Measurements from ENCODE around the gene BCL7C. TPM values are rescaled to one million over a fixed set of nuclear protein-coding genes. Genes with fewer than 3 reads are reported as not detected.

BCL7C gene
- total RNA-seq, 3 donors from 2014 or later (not counting 1 experiment from before 2014, with no cell fraction given): 25.1 to 28.5 (median 27.4) TPM

DNA sequence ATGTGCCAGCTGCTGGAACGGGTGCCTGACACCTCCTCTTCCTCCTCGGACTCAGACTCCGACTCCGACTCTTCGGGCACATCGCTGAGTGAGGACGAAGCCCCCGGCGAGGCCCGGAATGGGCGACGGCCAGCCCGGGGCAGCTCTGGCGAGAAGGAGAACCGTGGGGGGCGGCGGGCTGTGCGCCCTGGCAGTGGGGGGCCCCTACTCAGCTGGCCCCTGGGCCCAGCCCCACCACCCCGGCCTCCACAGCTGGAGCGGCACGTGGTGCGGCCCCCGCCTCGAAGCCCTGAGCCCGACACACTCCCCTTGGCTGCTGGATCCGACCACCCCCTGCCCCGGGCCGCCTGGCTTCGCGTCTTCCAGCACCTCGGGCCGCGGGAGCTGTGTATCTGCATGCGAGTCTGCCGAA is 36.3 kb upstream of the BCL7C start:
- WGBS (ENCODE audit: insufficient coverage): 97% methylated on average over 35 of the region's 35 CpGs
- no peaks in the 10 kb centered on the region for H3K27me3 Mint-ChIP-seq (ENCODE audit: low read depth in 2 of 2)
- H3K4me1 Mint-ChIP-seq: peaks cover 11 to 18% of the 10 kb centered on the region in 2 donors
- peaks cover 5% of the 10 kb centered on the region for H3K36me3 ChIP-seq (ENCODE audit: control insufficient read depth, insufficient read depth, low read length)
- no peak overlapping the region for H3K4me3 Mint-ChIP-seq
- no peaks in the 10 kb centered on the region for H3K4me1 ChIP-seq (ENCODE audit: control insufficient read depth, insufficient read depth, low read length)
- H3K4me3 ChIP-seq (ENCODE audit: low read length): no peak overlapping the region
- ATAC-seq (no peak), DNase-seq (no peak)
- H3K9me3 Mint-ChIP-seq: no peaks in the 10 kb centered on the region
- TF ChIP-seq, protein P1, sequence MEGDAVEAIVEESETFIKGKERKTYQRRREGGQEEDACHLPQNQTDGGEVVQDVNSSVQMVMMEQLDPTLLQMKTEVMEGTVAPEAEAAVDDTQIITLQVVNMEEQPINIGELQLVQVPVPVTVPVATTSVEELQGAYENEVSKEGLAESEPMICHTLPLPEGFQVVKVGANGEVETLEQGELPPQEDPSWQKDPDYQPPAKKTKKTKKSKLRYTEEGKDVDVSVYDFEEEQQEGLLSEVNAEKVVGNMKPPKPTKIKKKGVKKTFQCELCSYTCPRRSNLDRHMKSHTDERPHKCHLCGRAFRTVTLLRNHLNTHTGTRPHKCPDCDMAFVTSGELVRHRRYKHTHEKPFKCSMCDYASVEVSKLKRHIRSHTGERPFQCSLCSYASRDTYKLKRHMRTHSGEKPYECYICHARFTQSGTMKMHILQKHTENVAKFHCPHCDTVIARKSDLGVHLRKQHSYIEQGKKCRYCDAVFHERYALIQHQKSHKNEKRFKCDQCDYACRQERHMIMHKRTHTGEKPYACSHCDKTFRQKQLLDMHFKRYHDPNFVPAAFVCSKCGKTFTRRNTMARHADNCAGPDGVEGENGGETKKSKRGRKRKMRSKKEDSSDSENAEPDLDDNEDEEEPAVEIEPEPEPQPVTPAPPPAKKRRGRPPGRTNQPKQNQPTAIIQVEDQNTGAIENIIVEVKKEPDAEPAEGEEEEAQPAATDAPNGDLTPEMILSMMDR (IDR thresholded peaks at IDR 0.05): no peak
- no peaks in the 10 kb centered on the region for H3K9me3 ChIP-seq (ENCODE audit: control insufficient read depth, insufficient read depth, low read length)
- no peaks in the 10 kb centered on the region for H3K36me3 Mint-ChIP-seq
- H3K27me3 ChIP-seq (ENCODE audit: control insufficient read depth, insufficient read depth, low read length): no peaks in the 10 kb centered on the region
- intact Hi-C loops (cut with micrococcal nuclease): no loop called here
- H3K27ac Mint-ChIP-seq: no peak overlapping the region
- no peak overlapping the region for H3K27ac ChIP-seq (ENCODE audit: low read length)

DNA sequence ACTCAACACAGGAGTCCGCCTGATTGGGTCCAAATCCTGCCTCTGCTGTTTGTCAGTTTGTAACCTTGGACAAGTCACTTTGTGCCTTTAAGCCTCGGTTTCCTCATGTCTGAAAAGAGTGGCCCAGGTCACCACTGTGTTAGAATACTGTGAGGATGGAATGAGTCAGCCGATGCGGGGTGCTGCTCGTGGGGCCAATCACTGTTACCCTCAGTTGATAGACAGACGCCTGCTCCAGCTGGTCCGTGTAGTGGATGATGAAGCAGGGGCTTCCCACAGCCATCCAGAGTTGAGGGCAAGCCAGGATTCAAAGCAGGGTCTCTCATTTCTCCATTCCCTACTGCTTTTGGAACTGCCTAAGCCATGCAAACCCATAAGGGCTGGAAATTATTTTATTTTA is 35.3 kb upstream of the BCL7C start:
- peaks cover 6% of the 10 kb centered on the region for H3K4me1 ChIP-seq (ENCODE audit: control insufficient read depth, insufficient read depth, low read length)
- Mint-ChIP-seq H3K27ac (no peak overlapping the region), H3K27me3 (ENCODE audit: low read depth in 2 of 2) (no peaks in the 10 kb centered on the region), H3K4me3 (no peak overlapping the region), H3K4me1 (peaks cover 4 to 21% of the 10 kb centered on the region in 2 donors), H3K9me3 (no peaks in the 10 kb centered on the region), H3K36me3 (no peaks in the 10 kb centered on the region)
- intact Hi-C loops (cut with micrococcal nuclease): no loop called here
- no peaks in the 10 kb centered on the region for H3K27me3 ChIP-seq (ENCODE audit: control insufficient read depth, insufficient read depth, low read length)
- 84% methylated on average over 7 of the region's 7 CpGs for WGBS (ENCODE audit: insufficient coverage)
- H3K27ac ChIP-seq (ENCODE audit: low read length): no peak overlapping the region
- no peaks in the 10 kb centered on the region for H3K9me3 ChIP-seq (ENCODE audit: control insufficient read depth, insufficient read depth, low read length)
- TF ChIP-seq, protein P1 (IDR thresholded peaks at IDR 0.05): no peak
- DNase-seq (no peak), ATAC-seq (no peak)
- peaks cover 5% of the 10 kb centered on the region for H3K36me3 ChIP-seq (ENCODE audit: control insufficient read depth, insufficient read depth, low read length)
- no peak overlapping the region for H3K4me3 ChIP-seq (ENCODE audit: low read length)

DNA sequence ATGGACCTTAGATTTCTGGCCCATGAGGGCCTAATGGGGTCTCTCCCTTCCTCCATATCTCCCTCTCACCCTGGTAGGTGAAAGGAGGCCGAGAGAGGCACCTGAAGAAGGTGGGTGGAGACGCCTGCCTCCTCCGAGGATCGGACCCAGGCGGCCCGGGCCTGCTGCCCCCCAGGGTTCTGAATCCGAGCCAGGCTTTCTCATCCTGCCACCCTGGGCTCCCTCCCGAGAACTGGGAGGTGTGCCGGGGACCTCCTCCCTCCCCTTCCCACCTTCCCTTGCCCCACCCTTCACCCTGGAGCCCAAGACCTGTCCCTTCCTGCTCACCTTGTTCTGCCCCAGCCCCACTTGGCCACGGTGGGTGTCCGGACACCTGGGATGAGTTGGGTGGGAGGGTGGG is 34.5 kb upstream of the BCL7C start:
- no peak overlapping the region for H3K27ac ChIP-seq (ENCODE audit: low read length)
- H3K36me3 ChIP-seq (ENCODE audit: control insufficient read depth, insufficient read depth, low read length): peaks cover 5% of the 10 kb centered on the region
- Mint-ChIP-seq H3K36me3 (no peaks in the 10 kb centered on the region), H3K4me1 (peaks cover 4 to 21% of the 10 kb centered on the region in 2 donors), H3K27me3 (ENCODE audit: low read depth in 2 of 2) (no peaks in the 10 kb centered on the region), H3K9me3 (no peaks in the 10 kb centered on the region), H3K27ac (no peak overlapping the region), H3K4me3 (no peak overlapping the region)
- ATAC-seq: no peak
- H3K9me3 ChIP-seq (ENCODE audit: control insufficient read depth, insufficient read depth, low read length): no peaks in the 10 kb centered on the region
- WGBS (ENCODE audit: insufficient coverage): 95% methylated on average over 9 of the region's 11 CpGs
- DNase-seq: no peak
- no peaks in the 10 kb centered on the region for H3K27me3 ChIP-seq (ENCODE audit: control insufficient read depth, insufficient read depth, low read length)
- TF ChIP-seq, protein P1 (IDR thresholded peaks at IDR 0.05): no peak
- H3K4me1 ChIP-seq (ENCODE audit: control insufficient read depth, insufficient read depth, low read length): peaks cover 11% of the 10 kb centered on the region
- intact Hi-C loops (cut with micrococcal nuclease): no loop called here
- no peak overlapping the region for H3K4me3 ChIP-seq (ENCODE audit: low read length)

DNA sequence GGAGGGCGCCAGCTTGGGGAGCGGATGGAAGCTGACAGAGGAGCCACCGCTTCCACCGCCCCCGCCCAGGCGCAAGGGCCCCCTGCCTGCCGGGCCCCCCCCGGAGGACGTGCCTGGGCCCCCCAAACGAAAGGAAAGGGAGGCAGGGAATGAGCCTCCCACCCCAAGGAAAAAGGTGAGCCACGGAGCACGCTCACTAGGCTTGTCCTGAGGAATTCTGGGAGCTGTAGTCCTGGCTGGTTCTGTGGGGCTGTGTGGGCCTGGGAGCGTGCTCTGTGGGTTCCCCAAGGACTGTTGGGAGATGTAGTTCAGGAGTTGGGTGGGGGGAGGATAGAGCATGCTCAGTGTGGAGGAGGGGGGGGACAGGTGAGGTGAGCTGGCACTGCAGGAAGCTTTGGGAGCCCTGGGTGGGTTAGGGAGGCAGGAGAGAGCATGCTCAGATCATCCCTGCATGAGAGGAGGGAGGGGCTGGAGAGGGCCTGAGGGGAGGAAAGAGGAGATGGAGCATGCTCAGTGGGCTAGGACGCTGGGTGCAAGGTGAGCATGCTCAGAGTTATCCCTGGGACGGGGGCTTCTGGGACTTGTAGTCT is 34.0 kb upstream of the BCL7C start:
- H3K4me3 ChIP-seq (ENCODE audit: low read length): no peak overlapping the region
- Mint-ChIP-seq H3K36me3 (no peaks in the 10 kb centered on the region), H3K4me3 (no peak overlapping the region), H3K27me3 (ENCODE audit: low read depth in 2 of 2) (no peaks in the 10 kb centered on the region), H3K9me3 (no peaks in the 10 kb centered on the region), H3K27ac (no peak overlapping the region), H3K4me1 (peaks cover 8 to 24% of the 10 kb centered on the region in 2 donors)
- H3K9me3 ChIP-seq (ENCODE audit: control insufficient read depth, insufficient read depth, low read length): no peaks in the 10 kb centered on the region
- H3K27ac ChIP-seq (ENCODE audit: low read length): no peak overlapping the region
- no peaks in the 10 kb centered on the region for H3K27me3 ChIP-seq (ENCODE audit: control insufficient read depth, insufficient read depth, low read length)
- TF ChIP-seq, protein P1 (IDR thresholded peaks at IDR 0.05): no peak
- H3K4me1 ChIP-seq (ENCODE audit: control insufficient read depth, insufficient read depth, low read length): peaks cover 11% of the 10 kb centered on the region
- H3K36me3 ChIP-seq (ENCODE audit: control insufficient read depth, insufficient read depth, low read length): peaks cover 5% of the 10 kb centered on the region
- DNase-seq (peak in 1 of 2 donors; percentile 61), ATAC-seq (no peak)
- 85% methylated on average over 14 of the region's 15 CpGs for WGBS (ENCODE audit: insufficient coverage)
- intact Hi-C loops (cut with micrococcal nuclease): no loop called here
